Hepatocyte (in vitro differentiated cells): Measurements from ENCODE around the gene XKR7. TPM values are rescaled to one million over a fixed set of nuclear protein-coding genes. Genes with fewer than 3 reads are reported as not detected.

Experiments used
- DNase-seq: peaks from one replicate; pipeline ENCODE4 v3.0.0-alpha.2; 2016; ENCODE audit warnings: low spot score
- H2AFZ ChIP-seq: fragments of 200-600 bp; sonication (generic); 2 replicates; pipeline ENCODE4 v1.6.0; 2016; ENCODE audit warnings: antibody characterized with exemption, mild to moderate bottlenecking
- H3K27ac ChIP-seq: fragments of 200-600 bp; sonication (generic); 2 replicates; pipeline ENCODE4 v1.5.1; 2016; ENCODE audit warnings: mild to moderate bottlenecking
- H3K27me3 ChIP-seq: fragments of 200-600 bp; sonication (generic); 2 replicates; pipeline ENCODE4 v1.6.1; 2016
- H3K36me3 ChIP-seq: fragments of 200-600 bp; sonication (generic); replicated peaks from 2 replicates; pipeline ENCODE4 v1.5.1; 2016; ENCODE audit warnings: low read depth; ENCODE audit not compliant: insufficient read depth
- H3K4me1 ChIP-seq: fragments of 200-600 bp; sonication (generic); 2 replicates; pipeline ENCODE4 v1.5.1; 2016; ENCODE audit warnings: mild to moderate bottlenecking, moderate library complexity; ENCODE audit not compliant: insufficient read depth
- H3K4me2 ChIP-seq: fragments of 200-600 bp; sonication (generic); 2 replicates; pipeline ENCODE4 v1.6.0; 2016
- H3K4me3 ChIP-seq: fragments of 200-600 bp; sonication (generic); 2 replicates; pipeline ENCODE4 v1.5.1; 2016; ENCODE audit warnings: mild to moderate bottlenecking
- H3K79me2 ChIP-seq: fragments of 200-600 bp; sonication (generic); 2 replicates; pipeline ENCODE4 v1.6.0; 2017; ENCODE audit warnings: mild to moderate bottlenecking
- H3K9me2 ChIP-seq: fragments of 200-600 bp; sonication (generic); replicated peaks from 2 replicates; pipeline ENCODE4 v1.6.0; 2017; ENCODE audit warnings: mild to moderate bottlenecking; ENCODE audit not compliant: insufficient read depth
- H3K9me3 ChIP-seq: fragments of 200-600 bp; sonication (generic); 2 replicates; pipeline ENCODE4 v1.5.1; 2016; ENCODE audit warnings: low read depth, mild to moderate bottlenecking
- H4K20me1 ChIP-seq: fragments of 200-600 bp; sonication (generic); 2 replicates; pipeline ENCODE4 v1.6.0; 2016; ENCODE audit warnings: mild to moderate bottlenecking; ENCODE audit not compliant: insufficient read depth, poor library complexity, severe bottlenecking
- EZH2 ChIP-seq: fragments of 200-600 bp; sonication (generic); IDR thresholded peaks from 2 replicates; pipeline ENCODE4 v1.6.1; 2016; ENCODE audit warnings: antibody characterized with exemption, mild to moderate bottlenecking, borderline replicate concordance
- EZH2phosphoT487 ChIP-seq: fragments of 200-600 bp; sonication (generic); IDR thresholded peaks from one replicate; pipeline ENCODE4 v1.6.1; 2018; ENCODE audit warnings: antibody characterized with exemption, mild to moderate bottlenecking, low read depth, moderate library complexity; ENCODE audit not compliant: unreplicated experiment, severe bottlenecking
- WGBS: methylation state at CpG from one replicate; pipeline ENCODE4 v1.1.6; 2016; ENCODE audit warnings: low lambda C conversion rate; ENCODE audit errors: missing lambda C conversion rate; 5-methylcytosine and 5-hydroxymethylcytosine counted together
- polyA plus RNA-seq: library from polyadenylated mRNA; unstranded; fragments of >200 nt; fragmentation: Nextera tagmentation; extraction: Ambion mirVana; gene quantifications from 2 replicates; pipeline ENCODE4 v1.2.1, GENCODE V29; 2016
- total RNA-seq: library from RNA; depleted of rRNA; stranded (reverse); fragments of >200 nt; gene quantifications from 2 replicates; pipeline ENCODE4 v1.2.3, GENCODE V29; 2014
- TF ChIP-seq, protein P1 (sequence below): fragments of 200-600 bp; sonication (generic); IDR thresholded peaks from 2 replicates; pipeline ENCODE4 v1.5.1; 2016; ENCODE audit warnings: antibody characterized with exemption, mild to moderate bottlenecking; ENCODE audit not compliant: poor library complexity

XKR7 gene
- total and polyA plus RNA-seq, 2 experiments from 2014 or later = 0.37 TPM; not detected in 1

GRCh38 chr20:31991339-31991705 lies 23.4 kb downstream of the XKR7 start:
- Histone ChIP-seq H3K4me3 (no peak overlapping the region), H3K9me3 (no peaks in the 10 kb centered on the region), H3K4me2 (no peak overlapping the region), H3K9me2 (no peaks in the 10 kb centered on the region), H4K20me1 (no peaks in the 10 kb centered on the region), H3K4me1 (no peaks in the 10 kb centered on the region), H2AFZ (no peak overlapping the region), H3K27me3 (peaks cover 48% of the 10 kb centered on the region), H3K79me2 (no peaks in the 10 kb centered on the region), H3K27ac (no peak overlapping the region), H3K36me3 (no peaks in the 10 kb centered on the region)
- 85% methylated on average over 1 of the region's 1 CpG for WGBS
- TF ChIP-seq EZH2phosphoT487 (no peak), EZH2 (no peak)
- TF ChIP-seq, protein P1, sequence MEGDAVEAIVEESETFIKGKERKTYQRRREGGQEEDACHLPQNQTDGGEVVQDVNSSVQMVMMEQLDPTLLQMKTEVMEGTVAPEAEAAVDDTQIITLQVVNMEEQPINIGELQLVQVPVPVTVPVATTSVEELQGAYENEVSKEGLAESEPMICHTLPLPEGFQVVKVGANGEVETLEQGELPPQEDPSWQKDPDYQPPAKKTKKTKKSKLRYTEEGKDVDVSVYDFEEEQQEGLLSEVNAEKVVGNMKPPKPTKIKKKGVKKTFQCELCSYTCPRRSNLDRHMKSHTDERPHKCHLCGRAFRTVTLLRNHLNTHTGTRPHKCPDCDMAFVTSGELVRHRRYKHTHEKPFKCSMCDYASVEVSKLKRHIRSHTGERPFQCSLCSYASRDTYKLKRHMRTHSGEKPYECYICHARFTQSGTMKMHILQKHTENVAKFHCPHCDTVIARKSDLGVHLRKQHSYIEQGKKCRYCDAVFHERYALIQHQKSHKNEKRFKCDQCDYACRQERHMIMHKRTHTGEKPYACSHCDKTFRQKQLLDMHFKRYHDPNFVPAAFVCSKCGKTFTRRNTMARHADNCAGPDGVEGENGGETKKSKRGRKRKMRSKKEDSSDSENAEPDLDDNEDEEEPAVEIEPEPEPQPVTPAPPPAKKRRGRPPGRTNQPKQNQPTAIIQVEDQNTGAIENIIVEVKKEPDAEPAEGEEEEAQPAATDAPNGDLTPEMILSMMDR = no peak
- no peak for DNase-seq

DNA sequence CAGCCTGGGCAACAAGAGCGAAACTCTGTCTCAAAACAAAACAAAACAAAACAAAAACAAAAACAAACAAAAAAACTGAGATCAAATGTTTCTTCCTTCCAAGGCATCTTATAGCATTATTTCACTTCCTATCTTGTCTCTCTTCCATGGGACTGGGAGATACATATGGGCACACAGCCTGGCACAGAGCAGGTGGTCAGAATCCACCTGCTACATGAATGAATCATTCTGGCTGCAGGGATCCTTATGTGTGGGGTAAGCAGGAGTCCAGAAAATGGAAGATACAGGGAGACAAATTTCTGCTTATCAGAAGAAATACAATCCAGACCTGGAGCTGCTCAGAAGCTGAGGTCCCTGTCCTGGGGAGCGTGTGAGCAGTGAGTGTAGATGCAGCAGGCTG lies 24.1 kb downstream of the XKR7 start:
- Histone ChIP-seq H2AFZ (no peak overlapping the region), H3K9me2 (no peaks in the 10 kb centered on the region), H4K20me1 (no peaks in the 10 kb centered on the region), H3K27ac (no peak overlapping the region), H3K9me3 (no peaks in the 10 kb centered on the region), H3K36me3 (no peaks in the 10 kb centered on the region), H3K4me1 (no peaks in the 10 kb centered on the region), H3K27me3 (peaks cover 51% of the 10 kb centered on the region), H3K4me2 (no peak overlapping the region), H3K79me2 (no peaks in the 10 kb centered on the region), H3K4me3 (no peak overlapping the region)
- no peak for DNase-seq
- TF ChIP-seq EZH2 = no peak
- TF ChIP-seq, protein P1 = no peak
- TF ChIP-seq EZH2phosphoT487 = no peak
- 72% methylated on average over 2 of the region's 2 CpGs for WGBS

GRCh38 chr20:31996996-31997395 lies 29.0 kb downstream of the XKR7 start:
- H3K36me3 ChIP-seq = no peaks in the 10 kb centered on the region
- H3K4me1 ChIP-seq = no peaks in the 10 kb centered on the region
- 95% methylated on average over 18 of the region's 18 CpGs for WGBS
- no peak overlapping the region for H2AFZ ChIP-seq
- DNase-seq = no peak
- no peaks in the 10 kb centered on the region for H3K79me2 ChIP-seq
- H3K27ac ChIP-seq = no peak overlapping the region
- no peaks in the 10 kb centered on the region for H3K9me2 ChIP-seq
- H3K4me3 ChIP-seq = no peak overlapping the region
- TF ChIP-seq EZH2 = no peak
- H3K4me2 ChIP-seq = no peak overlapping the region
- H3K9me3 ChIP-seq = no peaks in the 10 kb centered on the region
- H3K27me3 ChIP-seq = peaks cover 61% of the 10 kb centered on the region
- no peaks in the 10 kb centered on the region for H4K20me1 ChIP-seq

DNA sequence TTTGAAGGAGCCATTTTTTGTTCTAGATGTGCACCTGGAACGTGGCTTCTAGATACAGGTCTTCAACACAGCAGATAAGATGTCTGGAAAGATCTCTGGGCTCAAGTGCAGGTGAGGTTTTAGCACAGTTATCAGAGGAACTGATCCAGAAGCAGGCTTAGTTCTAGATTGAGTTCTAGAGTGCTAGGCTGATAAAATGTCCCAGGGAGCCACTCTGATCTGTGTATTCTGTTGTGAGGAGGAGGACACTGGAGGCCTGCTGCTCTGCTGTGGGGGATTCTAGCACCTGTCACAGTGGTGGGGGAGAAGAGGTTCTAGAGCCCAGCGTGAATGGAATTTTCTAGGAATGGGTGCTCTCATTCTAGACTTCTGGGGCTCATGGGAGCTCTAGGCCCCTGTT lies 30.3 kb downstream of the XKR7 start:
- WGBS = 68% methylated on average over 2 of the region's 2 CpGs
- H3K27me3 ChIP-seq = peaks cover 54% of the 10 kb centered on the region

More for the DNA sequence above, 30.3 kb downstream of the XKR7 start:
- Histone ChIP-seq H3K36me3 (no peaks in the 10 kb centered on the region), H3K4me3 (no peak overlapping the region), H2AFZ (no peak overlapping the region), H3K27ac (no peak overlapping the region), H3K79me2 (no peaks in the 10 kb centered on the region), H3K4me2 (no peak overlapping the region), H3K9me3 (no peaks in the 10 kb centered on the region), H4K20me1 (no peaks in the 10 kb centered on the region), H3K9me2 (no peaks in the 10 kb centered on the region), H3K4me1 (no peaks in the 10 kb centered on the region)
- DNase-seq = no peak
- TF ChIP-seq, protein P1 = no peak
- TF ChIP-seq EZH2phosphoT487 (no peak), EZH2 (no peak)
